ENCODE measurements around the gene F5. TPM values are rescaled to one million over a fixed set of nuclear protein-coding genes. Genes with fewer than 3 reads are reported as not detected.
"Not testable (repeated sequence)": the region's sequence is repeated elsewhere in the genome, so short reads cannot be mapped to it uniquely, and the experiment has no call there.

F5 gene
- polyA plus RNA-seq, 3 donors: 4.2 to 5.6 (median 5.2) TPM

GRCh38 chr1:169525391-169525790 lies 60.9 kb downstream of the F5 start:
- no peak for DNase-seq (ENCODE audit: extremely low read depth in 1 of 11, low read depth in 9 of 11, low spot score in 4 of 11)

- DNase-seq (ENCODE audit: extremely low read depth in 1 of 11, low read depth in 9 of 11, low spot score in 4 of 11): no peak
Observed at GRCh38 chr1:169523904-169524303, 62.4 kb downstream of the F5 start.

- no peak for DNase-seq (ENCODE audit: extremely low read depth in 1 of 11, low read depth in 9 of 11, low spot score in 4 of 11)
Observed at GRCh38 chr1:169521226-169521625, 65.1 kb downstream of the F5 start.

- DNase-seq (ENCODE audit: extremely low read depth in 1 of 11, low read depth in 9 of 11, low spot score in 4 of 11): no peak
Observed at GRCh38 chr1:169517558-169518186, 68.6 kb downstream of the F5 start.

GRCh38 chr1:169515641-169516040 lies 70.6 kb downstream of the F5 start:
- DNase-seq (ENCODE audit: extremely low read depth in 1 of 11, low read depth in 9 of 11, low spot score in 4 of 11): no peak

- DNase-seq (ENCODE audit: extremely low read depth in 1 of 11, low read depth in 9 of 11, low spot score in 4 of 11): no peak
Observed at GRCh38 chr1:169514566-169515270, 71.6 kb downstream of the F5 start.

GRCh38 chr1:169513208-169513607 lies 73.1 kb downstream of the F5 start:
- no peak for DNase-seq (ENCODE audit: extremely low read depth in 1 of 11, low read depth in 9 of 11, low spot score in 4 of 11)

GRCh38 chr1:169511316-169512005 lies 74.8 kb downstream of the F5 start:
- no peak for DNase-seq (ENCODE audit: extremely low read depth in 1 of 11, low read depth in 9 of 11, low spot score in 4 of 11)

- no peak for DNase-seq (ENCODE audit: extremely low read depth in 1 of 11, low read depth in 9 of 11, low spot score in 4 of 11)
Observed at GRCh38 chr1:169510060-169510459, 76.2 kb downstream of the F5 start.

- no peak for DNase-seq (ENCODE audit: extremely low read depth in 1 of 11, low read depth in 9 of 11, low spot score in 4 of 11)
Observed at GRCh38 chr1:169509354-169509753, 76.9 kb downstream of the F5 start.

GRCh38 chr1:169508432-169509338 lies 77.6 kb downstream of the F5 start:
- no peak for DNase-seq (ENCODE audit: extremely low read depth in 1 of 11, low read depth in 9 of 11, low spot score in 4 of 11)

- no peak for DNase-seq (ENCODE audit: extremely low read depth in 1 of 11, low read depth in 9 of 11, low spot score in 4 of 11)
Observed at GRCh38 chr1:169507413-169507812, 78.9 kb downstream of the F5 start.

- DNase-seq (ENCODE audit: extremely low read depth in 1 of 11, low read depth in 9 of 11, low spot score in 4 of 11): not testable (repeated sequence)
Observed at GRCh38 chr1:169503601-169504000, 82.7 kb downstream of the F5 start.

- DNase-seq (ENCODE audit: extremely low read depth in 1 of 11, low read depth in 9 of 11, low spot score in 4 of 11): no peak
Observed at GRCh38 chr1:169499807-169500206, 86.5 kb downstream of the F5 start.

- no peak for DNase-seq (ENCODE audit: extremely low read depth in 1 of 11, low read depth in 9 of 11, low spot score in 4 of 11)
Observed at GRCh38 chr1:169497317-169497716, 89.0 kb downstream of the F5 start.

- DNase-seq (ENCODE audit: extremely low read depth in 1 of 11, low read depth in 9 of 11, low spot score in 4 of 11): no peak
Observed at GRCh38 chr1:169495916-169496315, 90.4 kb downstream of the F5 start.

GRCh38 chr1:169495046-169495775 lies 91.1 kb downstream of the F5 start:
- DNase-seq (ENCODE audit: extremely low read depth in 1 of 11, low read depth in 9 of 11, low spot score in 4 of 11): no peak

- no peak for DNase-seq (ENCODE audit: extremely low read depth in 1 of 11, low read depth in 9 of 11, low spot score in 4 of 11)
Observed at GRCh38 chr1:169494343-169494742, 91.9 kb downstream of the F5 start.

- no peak for DNase-seq (ENCODE audit: extremely low read depth in 1 of 11, low read depth in 9 of 11, low spot score in 4 of 11)
Observed at GRCh38 chr1:169493251-169493650, 93.0 kb downstream of the F5 start.
